HG03103 (cell line): ENCODE results near the gene PPP2R5A.

Experiments used
- ATAC-seq: cut with Tn5 transposase; IDR thresholded peaks from one replicate; pipeline ENCODE4 v1.9.1; 2021; ENCODE audit warnings: low read depth; ENCODE audit not compliant: unreplicated experiment

Gene PPP2R5A

GRCh38 chr1:212401838-212402582 lies 116.8 kb downstream of the PPP2R5A start:
- no peak for ATAC-seq

GRCh38 chr1:212402666-212403321 lies 117.6 kb downstream of the PPP2R5A start:
- ATAC-seq: no peak

- no peak for ATAC-seq
Observed at GRCh38 chr1:212410231-212410820, 125.1 kb downstream of the PPP2R5A start.
